ENCODE measurements around the gene NDUFB2.
"Not testable (repeated sequence)": the region's sequence is repeated elsewhere in the genome, so short reads cannot be mapped to it uniquely, and the experiment has no call there.

NDUFB2 gene

GRCh38 chr7:140689199-140690152 is 7.0 kb upstream of the NDUFB2 start:
- no peak for DNase-seq (ENCODE audit: low read depth, low spot score)

- DNase-seq (ENCODE audit: low read depth, low spot score), result no peak
Measured at GRCh38 chr7:140691376-140692045, 5.0 kb upstream of the NDUFB2 start.

DNA sequence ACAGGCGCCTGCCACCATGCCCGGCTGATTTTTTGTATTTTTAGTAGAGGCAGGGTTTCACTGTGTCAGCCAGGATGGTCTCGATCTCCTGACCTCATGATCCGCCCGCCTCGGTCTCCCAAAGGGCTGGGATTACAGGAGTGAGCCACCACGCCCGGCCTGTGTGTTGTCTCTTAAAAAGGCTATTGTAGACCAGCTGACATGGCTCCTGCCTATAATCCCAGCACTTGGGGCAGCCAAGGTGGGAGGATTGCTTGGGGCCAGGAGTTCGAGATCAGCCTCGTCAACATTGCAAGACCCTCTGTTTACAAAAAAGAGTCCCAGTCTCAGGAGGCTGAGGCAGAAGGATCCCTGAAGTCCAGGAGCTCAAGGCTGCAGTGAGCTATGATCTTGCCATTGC is 2.7 kb upstream of the NDUFB2 start:
- not testable (repeated sequence) for DNase-seq (ENCODE audit: low read depth, low spot score)

GRCh38 chr7:140694592-140694991 is 1.9 kb upstream of the NDUFB2 start:
- no peak for DNase-seq (ENCODE audit: low read depth, low spot score)

- no peak for DNase-seq (ENCODE audit: low read depth, low spot score)
Measured at GRCh38 chr7:140695381-140695780, 1.1 kb upstream of the NDUFB2 start.

DNA sequence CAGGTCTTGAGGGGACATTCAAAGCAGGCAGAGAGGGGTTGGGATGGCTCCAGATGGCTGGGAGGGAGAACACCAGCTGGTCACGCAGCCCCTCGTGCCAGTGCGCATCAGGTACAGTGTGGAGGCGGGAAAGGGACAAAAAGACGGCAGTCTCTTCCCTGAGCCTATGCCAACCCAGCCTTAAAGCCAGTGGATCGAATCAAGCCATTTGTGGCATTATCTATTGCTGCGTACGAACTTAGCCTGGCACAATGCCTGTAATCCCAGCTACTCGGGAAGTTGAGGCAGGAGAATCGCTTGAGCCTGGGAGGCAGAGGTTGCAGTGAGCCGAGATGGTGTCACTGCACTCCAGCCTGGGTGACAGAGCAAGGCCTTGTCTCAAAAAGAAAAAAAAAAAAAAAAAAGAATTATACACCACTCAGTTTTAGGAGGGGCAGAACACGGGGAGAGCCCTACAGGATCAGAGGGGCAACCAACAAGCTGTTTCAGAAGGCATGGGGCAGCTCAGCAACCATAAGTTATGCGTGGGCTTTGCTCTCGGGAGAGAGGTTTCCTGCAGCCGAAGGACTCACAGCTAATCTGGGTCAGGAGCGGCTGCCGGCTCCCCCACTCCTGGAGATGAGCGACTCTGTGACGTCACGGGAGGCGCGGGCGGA is 356 bp upstream of the NDUFB2 start:
- DNase-seq (ENCODE audit: low read depth, low spot score), result no peak

GRCh38 chr7:140697447-140698143 is 1.1 kb downstream of the NDUFB2 start:
- DNase-seq (ENCODE audit: low read depth, low spot score), result no peak

GRCh38 chr7:140698477-140698876 is 2.0 kb downstream of the NDUFB2 start:
- no peak for DNase-seq (ENCODE audit: low read depth, low spot score)

DNA sequence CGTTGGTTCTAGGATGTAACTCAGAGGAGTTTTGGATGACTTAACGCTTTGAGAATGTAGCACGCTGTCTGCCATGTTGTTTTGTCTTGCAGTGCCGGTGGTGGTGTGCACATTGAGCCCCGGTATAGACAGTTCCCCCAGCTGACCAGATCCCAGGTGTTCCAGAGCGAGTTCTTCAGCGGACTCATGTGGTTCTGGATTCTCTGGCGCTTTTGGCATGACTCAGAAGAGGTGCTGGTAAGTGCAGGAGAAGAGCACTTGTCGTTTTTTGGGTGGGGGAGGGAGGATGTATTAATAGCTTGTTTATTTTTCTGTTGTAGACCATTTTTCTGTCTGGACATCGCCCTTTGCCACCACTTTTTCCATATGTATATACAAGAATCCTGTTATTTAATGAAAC is 6.3 kb downstream of the NDUFB2 start:
- DNase-seq (ENCODE audit: low read depth, low spot score), result no peak

- DNase-seq (ENCODE audit: low read depth, low spot score), result no peak
Measured at GRCh38 chr7:140704205-140704604, 7.7 kb downstream of the NDUFB2 start.

- DNase-seq (ENCODE audit: low read depth, low spot score), result no peak
Measured at GRCh38 chr7:140707132-140707531, 10.6 kb downstream of the NDUFB2 start.

DNA sequence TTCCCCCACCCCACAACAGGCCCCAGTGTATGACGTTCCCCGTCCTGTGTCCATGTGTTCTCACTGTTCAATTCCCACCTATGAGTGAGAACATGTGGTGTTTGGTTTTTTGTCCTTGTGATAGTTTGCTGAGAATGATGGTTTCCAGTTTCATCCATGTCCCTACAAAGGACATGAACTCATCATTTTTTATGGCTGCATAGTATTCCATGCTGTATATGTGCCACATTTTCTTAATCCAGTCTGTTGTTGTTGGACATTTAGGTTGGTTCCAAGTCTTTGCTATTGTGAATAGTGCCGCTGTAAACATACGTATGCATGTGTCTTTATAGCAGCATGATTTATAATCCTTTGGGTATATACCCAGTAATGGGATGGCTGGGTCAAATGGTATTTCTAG is 12.3 kb downstream of the NDUFB2 start:
- not testable (repeated sequence) for DNase-seq (ENCODE audit: low read depth, low spot score)

DNA sequence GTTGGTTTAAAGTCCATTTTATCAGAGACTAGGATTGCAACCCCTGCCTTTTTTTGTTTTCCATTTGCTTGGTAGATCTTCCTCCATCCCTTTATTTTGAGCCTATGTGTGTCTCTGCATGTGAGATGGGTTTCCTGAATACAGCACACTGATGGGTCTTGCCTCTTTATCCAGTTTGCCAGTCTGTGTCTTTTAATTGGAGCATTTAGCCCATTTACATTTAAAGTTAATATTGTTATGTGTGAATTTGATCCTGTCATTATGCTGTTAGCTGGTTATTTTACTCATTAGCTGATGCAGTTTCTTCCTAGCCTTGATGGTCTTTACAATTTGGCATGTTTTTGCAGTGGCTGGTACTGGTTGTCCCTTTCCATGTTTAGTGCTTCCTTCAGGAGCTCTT is 15.9 kb downstream of the NDUFB2 start:
- DNase-seq (ENCODE audit: low read depth, low spot score), result not testable (repeated sequence)

GRCh38 chr7:140714331-140715040 is 18.0 kb downstream of the NDUFB2 start:
- no peak for DNase-seq (ENCODE audit: low read depth, low spot score)

- DNase-seq (ENCODE audit: low read depth, low spot score), result no peak
Measured at GRCh38 chr7:140719721-140720120, 23.2 kb downstream of the NDUFB2 start.

- DNase-seq (ENCODE audit: low read depth, low spot score), result no peak
Measured at GRCh38 chr7:140722254-140722653, 25.7 kb downstream of the NDUFB2 start.

GRCh38 chr7:140723006-140723405 is 26.5 kb downstream of the NDUFB2 start:
- no peak for DNase-seq (ENCODE audit: low read depth, low spot score)

- DNase-seq (ENCODE audit: low read depth, low spot score), result no peak
Measured at GRCh38 chr7:140723574-140723973, 27.1 kb downstream of the NDUFB2 start.

- DNase-seq (ENCODE audit: low read depth, low spot score), result no peak
Measured at GRCh38 chr7:140724706-140725105, 28.2 kb downstream of the NDUFB2 start.

DNA sequence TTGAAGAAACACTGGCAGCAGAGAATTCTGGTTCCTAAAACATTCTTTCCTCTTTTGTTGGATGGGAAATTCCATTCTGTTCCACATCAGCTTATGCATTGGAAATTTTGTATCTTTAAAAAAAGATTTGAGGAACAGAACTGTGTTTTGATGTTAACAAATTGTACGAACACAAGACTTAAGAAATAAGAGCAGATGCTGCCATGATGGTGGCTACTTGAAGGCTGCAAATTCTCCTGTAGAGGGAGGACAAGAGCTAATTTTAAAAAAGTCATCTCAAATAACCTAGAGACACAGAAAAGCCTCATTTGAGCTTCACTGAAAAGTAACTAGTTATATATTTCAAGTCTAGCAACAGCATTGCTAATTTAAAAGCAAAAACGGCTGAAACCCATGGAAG is 29.8 kb downstream of the NDUFB2 start:
- DNase-seq (ENCODE audit: low read depth, low spot score), result no peak

GRCh38 chr7:140732416-140732815 is 35.9 kb downstream of the NDUFB2 start:
- no peak for DNase-seq (ENCODE audit: low read depth, low spot score)
